ENCODE results near the gene AMBN. TPM values are rescaled to one million over a fixed set of nuclear protein-coding genes. Genes with fewer than 3 reads are reported as not detected.

AMBN gene
- total and polyA plus RNA-seq, 2 donors (not counting 3 experiments of a cell fraction or from before 2014, with no cell fraction given) = not detected

DNA sequence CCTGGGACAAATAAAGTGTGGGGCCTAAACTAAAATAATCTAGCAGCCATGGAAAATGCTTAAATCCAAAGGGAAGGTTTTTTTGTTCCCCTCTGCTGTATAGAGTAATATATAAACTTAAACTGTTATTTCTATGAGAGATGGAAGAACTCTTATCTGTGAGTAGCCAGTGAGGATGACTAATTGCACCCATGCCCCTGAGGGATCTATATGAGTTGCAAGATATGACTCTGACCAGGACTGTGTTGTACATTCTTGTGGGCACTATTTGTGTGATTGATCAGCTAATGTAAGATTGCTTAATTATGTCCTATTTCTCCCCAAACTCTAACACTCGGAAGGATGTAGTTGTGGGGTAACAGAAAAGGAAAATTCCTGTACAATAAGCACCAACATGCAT is 35.2 kb upstream of the AMBN start:
- dilution Hi-C loops (cut with MboI; ENCODE audit: extremely low pct_ligation_motif_present, low sequenced_read_pairs) (no loop called here), intact Hi-C loops (cut with micrococcal nuclease) (loop anchor here (5.0 kb wide), 1 partner anchor 660 kb away; no protein-coding TSS in a partner anchor)
- ChIA-PET CTCF (interaction anchor here (0.6 to 1.0 kb wide), 2 partner anchors 449 to 1239 kb away, joined by 3 read pairs; no protein-coding TSS in a partner anchor), POLR2A (no interaction called here)
- H3K79me2 ChIP-seq (ENCODE audit: control insufficient read depth, insufficient read depth, low read length) = no peaks in the 10 kb centered on the region
- no peaks in the 10 kb centered on the region for H3K9me1 ChIP-seq (replicated peaks; ENCODE audit: control insufficient read depth, extremely low read depth, insufficient read depth, low read length)
- no peak overlapping the region for H3K27ac ChIP-seq (ENCODE audit: insufficient read depth, low read depth, low read length)
- H2AFZ ChIP-seq (ENCODE audit: low read depth, low read length) = no peak overlapping the region
- FAIRE-seq (no peak), DNase-seq (ENCODE audit: low read depth, low spot score) (no peak)
- H3K4me1 ChIP-seq (ENCODE audit: control insufficient read depth, extremely low read depth, insufficient read depth, low read length) = no peaks in the 10 kb centered on the region
- no TSS peak for BruUV-seq (replicated peaks)
- H3K4me2 ChIP-seq (ENCODE audit: insufficient read depth, low read length) = no peak overlapping the region
- H4K20me1 ChIP-seq (replicated peaks; ENCODE audit: control insufficient read depth, extremely low read depth, insufficient read depth, low read length) = no peaks in the 10 kb centered on the region
- TF ChIP-seq MYC (IDR thresholded peaks at IDR 0.05; ENCODE audit: low read depth, low read length) (no peak), POLR2AphosphoS5 (IDR thresholded peaks at IDR 0.05; ENCODE audit: insufficient read depth, low read depth, low read length) (no peak), JUN (IDR thresholded peaks at IDR 0.05; ENCODE audit: borderline replicate concordance, insufficient read depth, insufficient read length, low read depth) (no peak), GATA2 (IDR thresholded peaks at IDR 0.05; ENCODE audit: insufficient read depth, insufficient read length, low read depth, low read length) (no peak), POLR2A (IDR thresholded peaks at IDR 0.05; ENCODE audit: low read depth, low read length) (no peak), EZH2 (IDR thresholded peaks at IDR 0.05; ENCODE audit: borderline replicate concordance, low read depth, low read length, severe bottlenecking) (no peak), FOS (IDR thresholded peaks at IDR 0.05; ENCODE audit: borderline replicate concordance, insufficient read depth, low read length) (no peak)
- TF ChIP-seq, protein P1, sequence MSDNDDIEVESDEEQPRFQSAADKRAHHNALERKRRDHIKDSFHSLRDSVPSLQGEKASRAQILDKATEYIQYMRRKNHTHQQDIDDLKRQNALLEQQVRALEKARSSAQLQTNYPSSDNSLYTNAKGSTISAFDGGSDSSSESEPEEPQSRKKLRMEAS (IDR thresholded peaks at IDR 0.05; ENCODE audit: insufficient read depth, insufficient read length) = no peak
- TF ChIP-seq, protein P2, sequence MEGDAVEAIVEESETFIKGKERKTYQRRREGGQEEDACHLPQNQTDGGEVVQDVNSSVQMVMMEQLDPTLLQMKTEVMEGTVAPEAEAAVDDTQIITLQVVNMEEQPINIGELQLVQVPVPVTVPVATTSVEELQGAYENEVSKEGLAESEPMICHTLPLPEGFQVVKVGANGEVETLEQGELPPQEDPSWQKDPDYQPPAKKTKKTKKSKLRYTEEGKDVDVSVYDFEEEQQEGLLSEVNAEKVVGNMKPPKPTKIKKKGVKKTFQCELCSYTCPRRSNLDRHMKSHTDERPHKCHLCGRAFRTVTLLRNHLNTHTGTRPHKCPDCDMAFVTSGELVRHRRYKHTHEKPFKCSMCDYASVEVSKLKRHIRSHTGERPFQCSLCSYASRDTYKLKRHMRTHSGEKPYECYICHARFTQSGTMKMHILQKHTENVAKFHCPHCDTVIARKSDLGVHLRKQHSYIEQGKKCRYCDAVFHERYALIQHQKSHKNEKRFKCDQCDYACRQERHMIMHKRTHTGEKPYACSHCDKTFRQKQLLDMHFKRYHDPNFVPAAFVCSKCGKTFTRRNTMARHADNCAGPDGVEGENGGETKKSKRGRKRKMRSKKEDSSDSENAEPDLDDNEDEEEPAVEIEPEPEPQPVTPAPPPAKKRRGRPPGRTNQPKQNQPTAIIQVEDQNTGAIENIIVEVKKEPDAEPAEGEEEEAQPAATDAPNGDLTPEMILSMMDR (IDR thresholded peaks at IDR 0.05; ENCODE audit: extremely low read depth in 1 of 2, insufficient read depth in 1 of 2, low read depth in 1 of 2, low read length in 2 of 2) = no peak
- no peaks in the 10 kb centered on the region for H3K36me3 ChIP-seq (ENCODE audit: control insufficient read depth in 2 of 2, extremely low read depth in 1 of 2, insufficient read depth in 2 of 2, low read length in 2 of 2)
- H3K9me3 ChIP-seq (replicated peaks; ENCODE audit: control insufficient read depth, insufficient read depth, low read length) = no peaks in the 10 kb centered on the region
- no peak overlapping the region for H3K4me3 ChIP-seq (replicated peaks in 1 of 3; ENCODE audit: insufficient read depth in 1 of 3, low read depth in 1 of 3, low read length in 3 of 3)
- H3K9ac ChIP-seq (replicated peaks; ENCODE audit: extremely low read depth, insufficient read depth, low read length) = no peak overlapping the region
- H3K27me3 ChIP-seq (ENCODE audit: control insufficient read depth in 2 of 2, insufficient read depth in 2 of 2, low read length in 2 of 2) = no peaks in the 10 kb centered on the region
